ENCODE measurements around the gene C11orf16.
"Not testable (repeated sequence)": the region's sequence is repeated elsewhere in the genome, so short reads cannot be mapped to it uniquely, and the experiment has no call there.

Gene C11orf16

GRCh38 chr11:8937159-8937558, 4.4 kb upstream of the C11orf16 start:
- DNase-seq (ENCODE audit: low spot score) = no peak

GRCh38 chr11:8935789-8936188, 3.0 kb upstream of the C11orf16 start:
- DNase-seq (ENCODE audit: low spot score) = not testable (repeated sequence)

DNA sequence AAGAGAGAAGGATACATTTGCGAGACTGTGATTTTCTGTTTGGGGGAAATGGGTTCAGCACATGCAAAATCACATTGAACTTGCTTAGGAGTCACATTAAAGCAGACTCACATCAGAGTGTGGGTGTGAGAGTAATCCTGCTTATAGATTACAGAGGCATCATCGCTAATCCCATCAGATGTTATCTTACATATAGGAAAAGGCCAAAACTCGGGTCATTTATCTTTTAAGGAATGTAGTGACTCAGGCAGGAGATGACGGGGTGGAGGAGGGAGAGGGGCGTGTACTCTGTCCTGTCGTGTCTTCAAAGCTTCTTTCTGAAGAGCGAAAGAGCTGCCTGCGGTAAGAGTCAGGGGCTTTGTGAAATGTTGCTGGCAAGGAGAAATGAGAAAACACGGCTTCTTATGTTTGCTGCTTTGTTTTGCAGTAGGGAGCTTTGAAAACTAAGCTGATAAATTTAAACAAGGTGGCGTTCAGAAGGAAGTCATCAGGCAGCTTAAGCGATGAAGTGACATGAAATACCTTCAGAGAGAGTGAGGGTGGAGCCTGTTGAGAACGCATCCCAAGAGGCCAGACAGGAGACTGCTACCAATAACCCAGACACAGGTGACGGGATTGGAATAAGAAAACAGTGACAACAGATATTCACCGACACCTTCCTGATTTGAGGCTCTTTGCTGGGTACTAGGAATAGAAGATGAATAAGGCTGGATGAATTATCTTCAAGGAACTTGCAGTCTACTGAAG, 2.2 kb upstream of the C11orf16 start:
- no peak for DNase-seq (ENCODE audit: low spot score)

DNA sequence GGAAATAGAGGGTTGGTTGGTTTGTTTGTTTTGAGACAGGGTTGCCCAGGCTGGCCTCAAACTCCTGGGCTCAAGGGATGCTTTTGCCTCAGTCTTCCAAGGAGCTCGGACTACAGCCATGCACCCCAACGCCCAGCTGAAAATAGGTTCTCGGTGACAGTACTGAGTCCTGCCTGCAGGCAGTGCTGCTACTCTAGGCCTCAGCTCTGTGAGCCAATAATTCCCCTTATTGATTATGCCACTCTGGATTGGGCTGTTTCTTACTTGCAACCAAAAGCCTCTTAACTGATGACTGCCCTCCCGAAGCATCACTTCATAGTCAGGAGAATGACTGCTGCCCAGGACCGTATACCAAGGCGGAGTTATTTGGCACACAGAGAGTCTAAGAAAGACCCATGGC, 1.2 kb upstream of the C11orf16 start:
- no peak for DNase-seq (ENCODE audit: low spot score)

DNA sequence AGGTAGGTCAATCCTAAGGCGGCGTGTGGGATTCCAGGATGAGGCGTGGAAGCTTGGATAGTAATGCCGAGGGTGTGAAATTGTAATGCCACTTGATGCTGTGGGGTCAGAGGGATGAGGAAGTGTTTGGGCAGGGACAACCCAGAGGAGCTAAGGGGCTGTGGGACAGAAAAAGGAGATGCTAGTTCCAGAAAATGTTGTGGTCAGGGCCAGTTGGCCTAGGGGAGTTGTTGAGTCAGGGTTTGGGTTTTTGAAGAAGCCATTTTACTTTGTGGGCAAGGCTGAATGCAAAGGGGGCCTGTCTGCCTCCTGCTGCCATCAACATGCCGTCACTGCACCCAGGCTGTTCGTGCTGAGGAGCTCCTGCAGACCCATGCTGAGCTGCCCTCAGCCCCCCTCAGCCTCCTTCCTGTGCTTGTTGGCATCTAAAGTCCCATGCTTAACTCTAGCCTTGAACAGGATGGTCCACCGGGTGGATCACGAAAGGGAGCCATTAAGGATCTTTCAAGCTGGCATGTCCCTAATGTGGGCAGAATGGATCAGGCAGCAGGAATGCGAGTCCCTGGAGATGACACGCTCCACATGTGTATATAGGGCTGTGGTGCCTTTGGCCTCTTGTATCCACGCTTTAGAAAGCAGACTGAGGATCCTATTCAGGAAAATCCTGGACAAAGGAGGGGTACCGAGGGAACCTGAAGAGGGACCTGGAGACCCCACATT, 2.1 kb downstream of the C11orf16 start:
- no peak for DNase-seq (ENCODE audit: low spot score)

DNA sequence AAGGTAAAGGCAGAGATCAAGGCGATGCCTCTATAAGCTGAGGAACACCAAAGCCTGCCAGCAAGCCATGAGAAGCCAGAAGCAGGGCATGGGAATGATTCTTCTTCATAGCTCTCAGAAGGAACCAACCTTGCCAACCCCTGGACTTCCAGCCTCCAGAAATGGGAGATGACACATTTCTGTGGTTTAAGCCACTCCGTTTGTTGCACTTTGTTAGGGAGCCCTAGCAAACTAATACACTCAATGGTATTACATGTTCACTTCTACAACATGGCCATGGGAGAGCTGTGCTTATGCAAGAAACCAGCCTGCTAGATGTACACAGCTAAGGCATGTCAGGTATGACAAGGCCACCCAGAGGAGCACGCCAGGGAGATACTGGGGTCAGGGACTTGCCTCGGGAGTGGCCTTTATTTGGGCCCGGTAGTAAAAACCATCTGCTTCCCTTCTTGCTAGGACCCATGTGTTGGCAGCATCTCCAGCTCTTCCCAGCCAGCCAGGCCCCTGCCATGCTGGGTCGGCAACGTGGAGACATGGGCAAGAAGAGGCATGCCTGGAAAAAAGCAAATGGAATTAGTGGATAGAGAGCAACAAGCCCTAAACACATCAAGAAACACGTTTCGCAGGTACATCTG, 3.6 kb downstream of the C11orf16 start:
- no peak for DNase-seq (ENCODE audit: low spot score)

- no peak for DNase-seq (ENCODE audit: low spot score)
Observed at GRCh38 chr11:8928205-8928604, 4.5 kb downstream of the C11orf16 start.

- no peak for DNase-seq (ENCODE audit: low spot score)
Observed at GRCh38 chr11:8927233-8927632, 5.5 kb downstream of the C11orf16 start.

DNA sequence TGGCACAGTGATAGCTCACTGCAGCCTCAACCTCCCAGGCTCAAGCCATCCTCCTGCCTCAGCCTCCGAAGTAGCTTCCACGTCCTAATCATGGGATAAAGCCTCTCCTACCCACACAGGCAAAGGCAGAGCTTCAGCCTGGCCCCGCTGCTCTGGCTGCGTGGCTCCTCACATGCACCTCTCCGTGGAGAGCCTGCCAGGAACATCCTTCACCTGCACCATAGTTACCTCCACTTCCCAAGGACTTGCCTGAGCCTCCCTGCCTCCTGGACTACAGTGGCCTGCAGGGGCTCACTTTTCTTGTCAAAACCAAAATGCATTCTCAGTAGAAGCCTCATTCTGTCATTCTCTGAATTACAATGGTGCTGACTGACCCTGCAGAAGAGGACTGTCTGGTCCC, 6.5 kb downstream of the C11orf16 start:
- DNase-seq (ENCODE audit: low spot score) = no peak

- DNase-seq (ENCODE audit: low spot score) = no peak
Observed at GRCh38 chr11:8925711-8926110, 7.0 kb downstream of the C11orf16 start.

DNA sequence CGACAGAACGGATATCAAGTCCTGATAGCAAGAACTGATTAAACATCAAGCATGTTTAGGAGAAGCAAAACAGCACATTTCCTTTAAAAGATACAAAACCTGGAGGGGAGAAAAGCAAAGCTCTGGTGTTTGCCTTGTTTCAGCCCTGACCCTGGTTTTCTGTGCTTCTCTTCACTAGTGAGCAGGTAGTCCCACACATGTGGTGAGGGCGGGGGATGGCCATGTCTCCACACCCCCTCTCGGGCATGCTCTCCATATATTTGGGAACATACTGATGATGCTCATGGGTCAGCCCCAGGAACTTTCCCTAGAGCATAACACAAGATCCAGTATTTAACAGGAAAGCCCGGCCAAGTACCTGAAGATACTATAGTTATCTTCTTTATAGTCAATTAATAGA, 10.1 kb downstream of the C11orf16 start:
- DNase-seq (ENCODE audit: low spot score) = no peak

DNA sequence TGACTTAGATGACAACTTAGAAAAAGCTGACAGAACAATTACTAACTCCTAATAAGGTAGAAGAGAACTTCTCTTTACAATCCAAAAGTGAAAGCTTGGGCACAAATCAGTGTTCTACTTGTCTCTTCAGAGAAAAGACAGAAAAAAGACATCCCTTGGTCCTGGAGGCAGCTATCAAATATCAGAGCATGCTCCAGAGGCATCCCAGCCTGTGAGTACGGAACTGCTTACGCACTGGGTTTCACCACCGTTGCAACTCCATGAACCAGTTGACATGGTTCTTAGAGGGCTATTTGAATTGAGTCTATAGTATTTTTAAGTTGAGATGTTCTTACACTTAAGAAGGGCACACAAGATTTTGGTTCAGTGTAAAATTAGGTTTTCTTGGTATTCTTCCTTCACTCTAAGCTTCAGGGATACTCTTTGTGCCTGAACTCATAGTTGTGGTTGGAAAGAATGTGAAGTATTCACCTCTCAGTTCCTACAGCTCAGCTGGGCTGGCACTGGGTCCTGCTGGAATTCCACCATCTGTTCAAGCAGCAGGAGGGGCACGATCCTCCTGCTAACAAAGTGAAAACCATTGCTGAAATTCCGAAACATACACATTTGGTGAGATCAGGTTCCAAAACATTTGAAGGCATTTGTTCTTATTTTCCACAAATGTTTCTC, 15.5 kb downstream of the C11orf16 start:
- DNase-seq (ENCODE audit: low spot score) = no peak

DNA sequence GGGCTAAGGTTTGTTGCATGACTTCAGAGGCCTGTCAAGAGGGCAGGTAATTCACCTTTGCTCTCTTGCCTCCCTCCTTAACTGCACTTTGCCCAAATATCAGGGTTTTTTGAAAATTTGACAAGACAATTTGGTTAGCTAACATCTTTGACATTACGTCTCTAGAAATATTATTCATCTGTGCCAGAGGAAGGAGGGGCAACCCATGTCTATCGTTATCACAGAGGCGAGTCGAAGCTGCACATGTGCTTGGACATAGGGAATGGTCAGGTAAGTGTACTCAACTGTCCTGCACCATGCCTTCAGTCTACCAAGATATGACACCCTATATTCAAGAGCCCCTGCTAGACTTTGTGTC, 18.1 kb downstream of the C11orf16 start:
- DNase-seq (ENCODE audit: low spot score) = no peak

GRCh38 chr11:8913961-8914660, 18.6 kb downstream of the C11orf16 start:
- peak; percentile 25 for DNase-seq (ENCODE audit: low spot score)

DNA sequence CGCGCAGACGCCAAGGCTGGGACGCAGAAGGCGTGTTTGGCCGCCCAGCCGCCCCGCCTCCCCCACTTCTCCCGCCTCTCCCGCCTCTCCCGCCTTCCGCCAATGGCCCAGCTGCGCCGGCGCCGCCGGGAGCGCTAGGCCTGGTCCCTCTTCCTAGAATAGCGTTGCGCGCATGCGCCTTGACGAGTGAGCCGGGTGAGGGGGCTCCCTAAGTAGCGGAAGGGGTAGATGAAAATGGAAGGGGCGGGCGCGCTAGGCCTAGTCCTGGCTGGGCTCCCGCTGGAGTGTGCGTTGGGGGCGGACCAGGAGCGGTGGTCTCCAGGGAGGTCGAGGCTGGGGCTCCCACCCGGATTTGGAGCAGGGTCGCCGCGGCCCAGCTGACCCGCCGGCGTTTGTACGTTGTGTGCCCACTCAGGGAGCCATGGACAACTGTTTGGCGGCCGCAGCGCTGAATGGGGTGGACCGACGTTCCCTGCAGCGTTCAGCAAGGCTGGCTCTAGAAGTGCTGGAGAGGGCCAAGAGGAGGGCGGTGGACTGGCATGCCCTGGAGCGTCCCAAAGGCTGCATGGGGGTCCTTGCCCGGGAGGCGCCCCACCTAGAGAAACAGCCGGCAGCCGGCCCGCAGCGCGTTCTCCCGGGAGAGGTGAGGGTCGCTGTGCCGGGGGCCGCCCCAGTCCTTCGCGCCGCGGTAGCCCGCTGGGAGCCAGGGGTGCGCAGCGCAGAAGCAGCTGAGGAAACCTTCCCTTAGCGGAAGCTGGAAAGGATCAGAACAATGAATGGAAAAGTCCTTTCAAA, 21.5 kb downstream of the C11orf16 start, which contains the start of gene AKIP1:
Gene AKIP1 (plus strand): TSS at position 161 of the 795 bp plus-strand sequence. CDS start 261 bp downstream, at position 422.
- peak; percentile 97 for DNase-seq (ENCODE audit: low spot score)

DNA sequence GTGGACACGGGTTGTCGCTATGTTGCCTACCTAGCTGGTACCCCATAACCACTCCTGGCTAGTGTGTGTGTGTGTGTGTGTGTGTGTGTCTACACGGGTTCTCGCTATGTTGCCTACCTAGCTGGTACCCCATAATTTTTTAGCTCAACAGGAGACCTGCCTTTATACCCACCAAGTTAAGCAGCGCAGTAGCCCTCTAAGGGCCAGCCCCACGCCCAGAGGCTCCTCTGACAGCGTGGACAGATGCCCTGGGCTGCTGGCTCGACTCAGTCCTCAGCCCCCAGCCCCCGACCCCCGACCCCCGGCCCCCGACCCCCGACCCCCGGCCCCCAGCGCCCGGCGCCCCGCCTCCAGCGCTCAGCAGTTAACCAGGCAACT, 22.1 kb downstream of the C11orf16 start:
- DNase-seq (ENCODE audit: low spot score) = no peak

DNA sequence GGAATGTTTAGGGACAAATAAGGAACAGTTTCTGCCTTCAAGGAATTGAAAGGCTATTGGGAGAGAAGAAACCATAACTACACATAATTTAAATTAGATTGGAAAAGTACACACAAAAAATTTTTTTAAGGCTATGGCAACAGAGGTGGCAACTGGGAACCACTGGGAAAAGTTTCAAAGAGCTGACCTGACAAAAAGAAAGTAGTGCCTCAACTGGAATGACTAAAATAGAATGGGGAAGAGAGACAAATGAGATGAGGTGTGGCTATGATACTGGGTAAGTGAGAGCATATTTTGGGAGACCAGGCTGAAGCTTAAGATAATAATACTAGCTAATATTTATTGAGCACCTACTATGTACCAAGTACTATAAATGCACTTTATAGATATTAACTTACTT, 24.6 kb downstream of the C11orf16 start:
- no peak for DNase-seq (ENCODE audit: low spot score)

DNA sequence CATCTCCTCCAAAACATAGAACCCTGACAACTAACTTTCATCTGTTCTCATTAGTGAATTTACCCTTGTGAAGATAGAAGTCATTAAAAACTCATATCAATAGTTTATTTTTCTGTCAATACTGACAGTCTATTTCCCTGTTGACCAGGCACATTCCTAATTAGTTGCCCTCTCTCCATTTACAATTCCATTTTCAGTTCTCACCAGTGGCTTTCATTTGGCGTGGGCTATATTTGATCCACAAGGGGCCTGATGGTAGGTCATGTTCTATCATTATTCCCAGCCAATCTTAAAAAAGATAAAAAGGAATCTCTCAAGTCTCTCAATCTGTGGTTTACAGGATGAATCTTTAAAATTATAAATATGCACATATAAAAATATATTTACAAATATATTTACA, 25.6 kb downstream of the C11orf16 start:
- DNase-seq (ENCODE audit: low spot score) = no peak

DNA sequence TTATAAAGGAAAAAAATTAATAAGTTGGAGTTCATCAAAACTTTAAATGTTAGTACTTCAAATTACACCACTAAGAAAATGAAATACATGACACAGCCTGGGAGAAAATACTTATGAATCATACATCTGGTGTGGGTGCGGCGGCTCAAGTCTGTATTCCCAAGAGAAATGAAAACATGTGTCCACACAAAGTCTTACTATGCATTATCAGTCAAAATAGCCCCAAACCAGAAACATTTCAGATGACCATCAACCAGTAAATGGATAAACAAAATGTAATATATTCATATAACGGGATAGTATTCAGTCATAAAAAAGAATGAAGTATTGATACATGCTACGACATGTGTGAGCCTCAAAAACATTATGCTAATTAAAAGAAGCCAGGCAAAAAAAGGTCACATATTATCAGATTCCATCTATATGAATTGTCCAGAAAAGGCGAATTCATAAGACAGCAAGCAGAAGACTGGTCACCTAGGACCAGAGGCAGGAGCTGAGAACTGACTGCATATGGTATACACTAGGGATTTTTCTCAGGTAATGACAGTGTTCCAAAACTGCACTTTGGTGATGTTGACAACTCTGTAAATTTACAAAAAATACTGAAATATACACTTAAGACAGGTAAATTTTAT, 27.1 kb downstream of the C11orf16 start:
- DNase-seq (ENCODE audit: low spot score) = no peak

DNA sequence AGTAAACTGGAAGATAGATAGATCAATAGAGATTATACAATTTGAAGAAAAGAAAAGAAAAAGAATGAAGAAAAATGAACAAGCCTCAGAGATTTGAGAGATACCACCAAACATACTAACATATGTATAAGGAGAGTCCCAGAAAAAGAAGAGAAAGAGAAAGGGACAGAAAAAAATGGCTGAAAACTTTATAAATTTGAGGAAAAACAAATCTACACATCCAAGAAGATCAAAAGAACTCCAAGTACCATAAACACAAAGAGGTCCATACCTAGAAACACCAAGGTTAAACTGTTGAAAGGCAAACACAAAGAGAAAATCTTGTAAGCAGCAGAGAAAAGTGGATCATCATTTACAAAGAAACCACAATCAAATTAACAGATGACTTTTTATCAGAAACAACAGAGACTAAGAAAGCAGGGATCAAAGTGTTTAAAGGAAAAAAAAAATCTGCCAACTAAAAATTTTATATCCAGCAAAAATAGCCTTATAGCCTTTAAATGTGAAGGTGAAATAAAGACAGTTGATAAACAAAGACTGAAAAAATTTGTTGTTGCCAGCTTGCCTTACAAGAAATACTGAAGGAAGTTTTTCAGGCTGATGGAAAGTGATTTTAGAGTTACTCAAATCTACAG, 33.5 kb downstream of the C11orf16 start:
- DNase-seq (ENCODE audit: low spot score) = no peak

Measured in putamen (tissue), 1 donor.